Neural progenitor cell (in vitro differentiated cells): ENCODE data around the gene TMEM35B.

Experiments
- CTCF ChIP-seq: fragments of 200-600 bp; sonication (generic); IDR thresholded peaks from 2 replicates; pipeline ENCODE4 v1.5.1; 2017; ENCODE audit warnings: antibody characterized with exemption, mild to moderate bottlenecking
- EZH2 ChIP-seq: fragments of 200-600 bp; sonication (generic); IDR thresholded peaks from 2 replicates; pipeline ENCODE4 v1.6.1; 2017; ENCODE audit warnings: antibody characterized with exemption, mild to moderate bottlenecking, moderate library complexity

GRCh38 chr1:35001743-35002142, 16.6 kb upstream of the TMEM35B start:
- no peak for TF ChIP-seq CTCF
- TF ChIP-seq EZH2: no peak
